DOHH2 (cell line): ENCODE data around the gene GMDS.

ENCODE experiments used
- H3F3A ChIP-seq: fragments of 200-600 bp; sonication (generic), shearing (Covaris generic); 2 replicates; pipeline ENCODE4 v1.6.0; 2016; ENCODE audit warnings: antibody characterized with exemption, mild to moderate bottlenecking; ENCODE audit not compliant: control insufficient read depth, insufficient read depth
- H3K27ac ChIP-seq: fragments of 200-600 bp; sonication (generic); 2 replicates; pipeline ENCODE4 v1.5.1; 2014; ENCODE audit warnings: low read depth, mild to moderate bottlenecking, low read length, moderate library complexity
- H3K27me3 ChIP-seq: fragments of 200-600 bp; sonication (generic); 2 replicates; pipeline ENCODE4 v1.6.1; 2014; ENCODE audit warnings: mild to moderate bottlenecking, low read length, mixed read lengths; ENCODE audit not compliant: control insufficient read depth
- H3K36me3 ChIP-seq: fragments of 200-600 bp; sonication (generic); 2 replicates; pipeline ENCODE4 v1.6.1; 2014; ENCODE audit warnings: mild to moderate bottlenecking, low read length, moderate library complexity, mixed read lengths; ENCODE audit not compliant: control insufficient read depth
- H3K4me1 ChIP-seq: fragments of 200-600 bp; sonication (generic); 2 replicates; pipeline ENCODE4 v1.6.1; 2014; ENCODE audit warnings: mild to moderate bottlenecking, low read length, mixed read lengths; ENCODE audit not compliant: control insufficient read depth
- H3K4me2 ChIP-seq: fragments of 200-600 bp; sonication (generic); 2 replicates; pipeline ENCODE4 v1.6.0; 2014; ENCODE audit warnings: mild to moderate bottlenecking, low read length, moderate library complexity
- H3K4me3 ChIP-seq: fragments of 200-600 bp; sonication (generic); 2 replicates; pipeline ENCODE4 v1.5.1; 2014; ENCODE audit warnings: mild to moderate bottlenecking, low read length, mixed read lengths
- H3K79me2 ChIP-seq: fragments of 200-600 bp; sonication (generic); 2 replicates; pipeline ENCODE4 v1.6.1; 2014; ENCODE audit warnings: mild to moderate bottlenecking, low read length, mixed read lengths; ENCODE audit not compliant: control insufficient read depth
- H3K9me2 ChIP-seq: fragments of 200-600 bp; sonication (generic); replicated peaks from 2 replicates; pipeline ENCODE4 v1.6.1; 2014; ENCODE audit warnings: mild to moderate bottlenecking, low read length, mixed read lengths; ENCODE audit not compliant: control insufficient read depth
- H3K9me3 ChIP-seq: fragments of 200-600 bp; sonication (generic); 2 replicates; pipeline ENCODE4 v1.6.1; 2014; ENCODE audit warnings: antibody characterized with exemption, low read length, mixed read lengths; ENCODE audit not compliant: control insufficient read depth, insufficient read depth
- H4K20me1 ChIP-seq: fragments of 200-600 bp; sonication (generic); 2 replicates; pipeline ENCODE4 v1.6.0; 2014; ENCODE audit warnings: low read depth, mild to moderate bottlenecking, antibody characterized with exemption, low read length, moderate library complexity; ENCODE audit not compliant: control insufficient read depth, insufficient read depth
- CTCF ChIP-seq: fragments of 200-600 bp; sonication (generic); IDR thresholded peaks from one replicate; pipeline ENCODE4 v1.5.1; 2014; ENCODE audit warnings: antibody characterized with exemption, mild to moderate bottlenecking, low read depth, low read length; ENCODE audit not compliant: poor library complexity, severe bottlenecking
- EZH2phosphoT487 ChIP-seq: fragments of 200-600 bp; sonication (generic); IDR thresholded peaks from 2 replicates; pipeline ENCODE4 v1.6.1; 2017; ENCODE audit warnings: borderline replicate concordance, mild to moderate bottlenecking, antibody characterized with exemption, low read length, moderate library complexity, mixed read lengths

GMDS gene

DNA sequence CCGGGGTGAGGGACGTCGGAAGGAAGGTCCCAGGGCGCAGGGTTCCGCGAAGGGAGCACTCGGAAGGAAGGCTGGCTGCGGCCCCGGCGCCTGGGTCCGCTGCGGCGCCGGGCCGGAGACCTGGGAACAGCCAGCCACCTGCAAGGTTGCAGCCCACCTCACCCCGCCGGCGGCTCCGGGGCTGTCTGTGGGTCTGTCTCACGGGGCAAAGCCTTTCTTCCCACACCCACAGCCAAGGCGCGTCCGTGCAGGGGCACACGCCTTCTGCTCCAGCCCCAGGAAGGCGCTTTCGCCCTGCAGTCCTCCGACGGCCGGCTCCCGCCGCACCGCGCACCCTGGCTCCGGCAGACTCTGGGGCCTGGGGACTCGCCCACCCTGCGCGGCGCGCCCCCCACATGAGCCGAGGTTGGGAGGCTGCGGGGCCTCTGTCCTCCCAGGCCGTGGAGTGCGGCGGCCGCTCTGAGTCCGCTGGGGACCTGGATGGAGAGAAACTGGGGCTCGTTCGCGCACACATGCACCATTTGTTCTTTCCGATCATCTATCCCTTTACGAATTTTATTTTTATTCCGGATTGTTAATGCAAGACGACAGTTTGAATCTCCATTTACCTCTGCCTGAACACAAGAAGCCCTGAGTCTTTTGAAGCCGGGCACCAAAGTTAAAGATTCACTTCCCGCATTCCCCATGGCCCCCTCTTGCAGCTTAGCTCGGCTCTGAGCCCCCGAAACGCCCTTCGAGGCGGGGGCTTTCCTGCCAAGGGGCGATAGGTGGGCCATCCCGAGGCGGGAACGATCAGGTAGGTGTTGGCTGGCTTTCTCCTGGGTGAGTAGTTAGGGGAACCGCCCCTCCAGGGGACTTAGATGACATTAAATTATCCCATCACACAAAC lies 640.2 kb downstream of the GMDS start:
- TF ChIP-seq CTCF (no peak), EZH2phosphoT487 (no peak)
- Histone ChIP-seq H3K79me2 (no peaks in the 10 kb centered on the region), H3K4me1 (peaks cover 31% of the 10 kb centered on the region), H3K27me3 (peaks cover 62% of the 10 kb centered on the region), H3F3A (peaks cover 2% of the 10 kb centered on the region; the same call in 1 of the 2 replicates), H3K4me3 (no peak overlapping the region), H3K36me3 (no peaks in the 10 kb centered on the region), H4K20me1 (no peaks in the 10 kb centered on the region; the same call in 1 of the 2 replicates), H3K9me3 (no peaks in the 10 kb centered on the region), H3K27ac (no peak overlapping the region), H3K9me2 (no peaks in the 10 kb centered on the region), H3K4me2 (no peak overlapping the region)

DNA sequence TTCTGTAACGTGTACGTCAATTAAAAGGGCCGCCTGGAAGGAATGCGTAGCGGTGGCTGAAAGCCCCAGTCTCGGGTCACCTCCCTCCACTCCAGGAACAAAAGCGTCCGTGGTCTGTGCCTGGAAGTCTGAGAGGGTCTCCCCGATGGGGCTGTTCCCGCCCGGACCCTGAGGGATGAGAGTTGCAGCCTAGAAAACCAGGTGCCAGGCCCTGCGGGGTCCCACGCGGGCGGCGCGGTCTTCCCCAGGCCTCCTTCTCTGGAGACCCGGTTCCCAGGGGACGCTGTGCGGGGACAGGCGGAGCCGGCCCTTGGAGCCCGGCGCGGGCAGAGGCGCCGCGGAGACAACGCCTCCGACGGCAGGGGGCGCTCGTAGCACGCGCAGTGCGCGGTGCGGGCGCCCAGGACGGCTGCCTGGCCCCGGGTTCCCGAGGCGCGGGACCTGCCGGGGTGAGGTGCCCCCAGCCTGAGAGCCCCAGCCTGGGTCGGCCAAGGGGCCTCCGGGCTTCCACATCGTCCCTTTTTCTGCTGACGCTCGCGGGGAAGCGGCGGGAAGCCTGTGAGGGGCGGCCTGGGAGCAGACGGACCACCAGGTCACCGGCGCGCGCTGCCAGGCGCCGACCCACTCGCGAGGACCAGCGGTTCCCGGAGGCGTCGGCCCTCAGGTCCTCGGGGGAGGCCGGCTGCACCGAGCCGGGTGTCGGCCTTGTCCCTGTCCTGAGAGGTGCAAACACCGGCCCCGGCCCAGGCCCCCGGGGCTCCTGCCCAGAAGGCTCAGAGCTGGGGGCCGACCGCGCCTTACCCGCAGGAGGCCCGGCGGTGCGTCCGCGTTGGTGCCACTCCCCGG lies 641.0 kb downstream of the GMDS start:
- no peaks in the 10 kb centered on the region for H3K36me3 ChIP-seq
- 0 out of 2 replicates have a peak overlapping the region, but pooled peaks have one; percentile 16 for H3K4me2 ChIP-seq
- peaks cover 62% of the 10 kb centered on the region for H3K27me3 ChIP-seq
- TF ChIP-seq CTCF (peak; percentile 73), EZH2phosphoT487 (no peak)
- peaks cover 31% of the 10 kb centered on the region for H3K4me1 ChIP-seq
- H3K9me2 ChIP-seq: no peaks in the 10 kb centered on the region
- no peak overlapping the region for H3K27ac ChIP-seq
- H3K79me2 ChIP-seq: no peaks in the 10 kb centered on the region
- no peaks in the 10 kb centered on the region; the same call in 1 of the 2 replicates for H4K20me1 ChIP-seq
- peaks cover 2% of the 10 kb centered on the region; the same call in 1 of the 2 replicates for H3F3A ChIP-seq
- no peaks in the 10 kb centered on the region for H3K9me3 ChIP-seq
- H3K4me3 ChIP-seq: no peak overlapping the region

GRCh38 chr6:1603708-1604107 lies 641.7 kb downstream of the GMDS start:
- Histone ChIP-seq H3K4me2 (no peak overlapping the region), H4K20me1 (no peaks in the 10 kb centered on the region; the same call in 1 of the 2 replicates), H3K9me3 (no peaks in the 10 kb centered on the region), H3K9me2 (no peaks in the 10 kb centered on the region), H3F3A (peaks cover 2% of the 10 kb centered on the region; the same call in 1 of the 2 replicates), H3K27ac (no peak overlapping the region), H3K27me3 (peaks cover 56% of the 10 kb centered on the region), H3K79me2 (no peaks in the 10 kb centered on the region), H3K4me1 (peaks cover 25% of the 10 kb centered on the region), H3K4me3 (no peak overlapping the region), H3K36me3 (no peaks in the 10 kb centered on the region)
- TF ChIP-seq CTCF (no peak), EZH2phosphoT487 (no peak)
